ENCODE measurements around the gene SEZ6. TPM values are rescaled to one million over a fixed set of nuclear protein-coding genes. Genes with fewer than 3 reads are reported as not detected.
A peak's percentile ranks its signal among the peaks of the same experiment; 100 is the strongest.

SEZ6 gene
- total and polyA plus RNA-seq, 2 donors (not counting 1 experiment from before 2014, with no cell fraction given), result not detected

- no peaks in the 10 kb centered on the region for H3K36me3 ChIP-seq (ENCODE audit: control insufficient read depth, insufficient read depth, low read length)
- no peaks in the 10 kb centered on the region for H3K9me3 ChIP-seq (ENCODE audit: control insufficient read depth, insufficient read depth, low read depth, low read length)
- no peaks in the 10 kb centered on the region for H4K20me1 ChIP-seq (ENCODE audit: control insufficient read depth, extremely low read depth, insufficient read depth, low read length)
- H3K79me2 ChIP-seq (ENCODE audit: control insufficient read depth, insufficient read depth, low read length), result no peaks in the 10 kb centered on the region
- H3K27ac ChIP-seq (ENCODE audit: insufficient read depth, low read length), result no peak overlapping the region
- H3K4me2 ChIP-seq (ENCODE audit: extremely low read depth, insufficient read depth, low read length), result no peak overlapping the region
- H3K27me3 ChIP-seq (ENCODE audit: control insufficient read depth, insufficient read depth, low read length), result peaks cover 38% of the 10 kb centered on the region
- H3K4me1 ChIP-seq (ENCODE audit: control insufficient read depth, extremely low read depth, insufficient read depth, low read length), result no peaks in the 10 kb centered on the region
- TF ChIP-seq CTCF (conservative IDR thresholded peaks at IDR 0.05 in 1 of 2, IDR thresholded peaks at IDR 0.05 in 1 of 2; ENCODE audit: low read depth in 1 of 2, low read length in 2 of 2), result no peak
- no peak for TF ChIP-seq EZH2 (IDR thresholded peaks at IDR 0.05; ENCODE audit: low read length, missing control alignments)
- no peak for DNase-seq (ENCODE audit: low read depth in 2 of 2)
- no peak overlapping the region for H3K9ac ChIP-seq (ENCODE audit: insufficient read depth, low read length)
- no peak overlapping the region for H3K4me3 ChIP-seq (replicated peaks in 1 of 4; ENCODE audit: control extremely low read depth in 1 of 4, insufficient read depth in 1 of 4, low read depth in 3 of 4, low read length in 4 of 4)
- no peak overlapping the region for H2AFZ ChIP-seq (ENCODE audit: low read length)
These were observed 1.6 kb upstream of the SEZ6 start for GRCh38 chr17:29007456-29007855.

GRCh38 chr17:29004081-29004692 is 1.6 kb downstream of the SEZ6 start:
- Histone ChIP-seq H3K27ac (ENCODE audit: insufficient read depth, low read length) (no peak overlapping the region), H3K4me2 (ENCODE audit: extremely low read depth, insufficient read depth, low read length) (no peak overlapping the region), H3K9me3 (ENCODE audit: control insufficient read depth, insufficient read depth, low read depth, low read length) (no peaks in the 10 kb centered on the region), H3K4me3 (replicated peaks in 1 of 4; ENCODE audit: control extremely low read depth in 1 of 4, insufficient read depth in 1 of 4, low read depth in 3 of 4, low read length in 4 of 4) (no peak overlapping the region), H2AFZ (ENCODE audit: low read length) (no peak overlapping the region), H3K36me3 (ENCODE audit: control insufficient read depth, insufficient read depth, low read length) (no peaks in the 10 kb centered on the region), H4K20me1 (ENCODE audit: control insufficient read depth, extremely low read depth, insufficient read depth, low read length) (no peaks in the 10 kb centered on the region), H3K4me1 (ENCODE audit: control insufficient read depth, extremely low read depth, insufficient read depth, low read length) (no peaks in the 10 kb centered on the region), H3K79me2 (ENCODE audit: control insufficient read depth, insufficient read depth, low read length) (no peaks in the 10 kb centered on the region), H3K27me3 (ENCODE audit: control insufficient read depth, insufficient read depth, low read length) (peaks cover 32% of the 10 kb centered on the region), H3K9ac (ENCODE audit: insufficient read depth, low read length) (no peak overlapping the region)
- no peak for TF ChIP-seq CTCF (conservative IDR thresholded peaks at IDR 0.05 in 1 of 2, IDR thresholded peaks at IDR 0.05 in 1 of 2; ENCODE audit: low read depth in 1 of 2, low read length in 2 of 2)
- no peak for TF ChIP-seq EZH2 (IDR thresholded peaks at IDR 0.05; ENCODE audit: low read length, missing control alignments)
- peak; percentile 15 to 39 for DNase-seq (ENCODE audit: low read depth in 2 of 2)

- Histone ChIP-seq H3K9ac (ENCODE audit: insufficient read depth, low read length) (no peak overlapping the region), H3K4me3 (replicated peaks in 1 of 4; ENCODE audit: control extremely low read depth in 1 of 4, insufficient read depth in 1 of 4, low read depth in 3 of 4, low read length in 4 of 4) (no peak overlapping the region), H3K36me3 (ENCODE audit: control insufficient read depth, insufficient read depth, low read length) (no peaks in the 10 kb centered on the region), H3K9me3 (ENCODE audit: control insufficient read depth, insufficient read depth, low read depth, low read length) (no peaks in the 10 kb centered on the region), H3K27me3 (ENCODE audit: control insufficient read depth, insufficient read depth, low read length) (peaks cover 32% of the 10 kb centered on the region), H3K27ac (ENCODE audit: insufficient read depth, low read length) (no peak overlapping the region), H2AFZ (ENCODE audit: low read length) (no peak overlapping the region), H3K4me2 (ENCODE audit: extremely low read depth, insufficient read depth, low read length) (no peak overlapping the region), H3K4me1 (ENCODE audit: control insufficient read depth, extremely low read depth, insufficient read depth, low read length) (no peaks in the 10 kb centered on the region), H4K20me1 (ENCODE audit: control insufficient read depth, extremely low read depth, insufficient read depth, low read length) (no peaks in the 10 kb centered on the region), H3K79me2 (ENCODE audit: control insufficient read depth, insufficient read depth, low read length) (no peaks in the 10 kb centered on the region)
- DNase-seq (ENCODE audit: low read depth in 2 of 2), result no peak
- TF ChIP-seq CTCF (conservative IDR thresholded peaks at IDR 0.05 in 1 of 2, IDR thresholded peaks at IDR 0.05 in 1 of 2; ENCODE audit: low read depth in 1 of 2, low read length in 2 of 2) (no peak), EZH2 (IDR thresholded peaks at IDR 0.05; ENCODE audit: low read length, missing control alignments) (no peak)
These were observed 2.5 kb downstream of the SEZ6 start for GRCh38 chr17:29003289-29003688.
